Type B pancreatic cell (in vitro differentiated cells): Measurements from ENCODE around the gene TAS1R1. TPM values are rescaled to one million over a fixed set of nuclear protein-coding genes. Genes with fewer than 3 reads are reported as not detected.
"Not testable (repeated sequence)": the region's sequence is repeated elsewhere in the genome, so short reads cannot be mapped to it uniquely, and the experiment has no call there.

ENCODE experiments used
- DNase-seq: peaks from one replicate; pipeline ENCODE4 v3.0.0; 2021; ENCODE audit warnings: mixed read lengths; ENCODE audit not compliant: unreplicated experiment; ENCODE audit errors: extremely low spot score
- H3K27ac Mint-ChIP-seq: 2 replicates; pipeline ENCODE4 v1.8.0; 2021; ENCODE audit warnings: mild to moderate bottlenecking, mixed read lengths
- H3K27me3 Mint-ChIP-seq: 2 replicates; pipeline ENCODE4 v1.8.0; 2021; ENCODE audit warnings: mixed read lengths
- H3K36me3 Mint-ChIP-seq: 2 replicates; pipeline ENCODE4 v1.8.0; 2021; ENCODE audit warnings: mixed read lengths
- H3K4me1 Mint-ChIP-seq: one replicate; pipeline ENCODE4 v1.8.0; 2021; ENCODE audit warnings: mixed read lengths; ENCODE audit not compliant: unreplicated experiment
- H3K4me3 Mint-ChIP-seq: 2 replicates; pipeline ENCODE4 v1.8.0; 2021; ENCODE audit warnings: mild to moderate bottlenecking, mixed read lengths
- H3K9me3 Mint-ChIP-seq: 2 replicates; pipeline ENCODE4 v1.8.0; 2021; ENCODE audit warnings: mixed read lengths
- total RNA-seq: library from RNA; stranded (reverse); gene quantifications from 2 replicates; pipeline ENCODE4 v1.2.1, GENCODE V29; 2021; ENCODE audit warnings: low replicate concordance
- TF ChIP-seq, protein P1 (sequence below): fragments of 200-600 bp; sonication (generic); conservative IDR thresholded peaks from 2 replicates; pipeline ENCODE4 v1.5.0; 2021; ENCODE audit warnings: antibody characterized with exemption, mild to moderate bottlenecking

TAS1R1 gene
- total RNA-seq, 1 donor from 2014 or later, result not detected

DNA sequence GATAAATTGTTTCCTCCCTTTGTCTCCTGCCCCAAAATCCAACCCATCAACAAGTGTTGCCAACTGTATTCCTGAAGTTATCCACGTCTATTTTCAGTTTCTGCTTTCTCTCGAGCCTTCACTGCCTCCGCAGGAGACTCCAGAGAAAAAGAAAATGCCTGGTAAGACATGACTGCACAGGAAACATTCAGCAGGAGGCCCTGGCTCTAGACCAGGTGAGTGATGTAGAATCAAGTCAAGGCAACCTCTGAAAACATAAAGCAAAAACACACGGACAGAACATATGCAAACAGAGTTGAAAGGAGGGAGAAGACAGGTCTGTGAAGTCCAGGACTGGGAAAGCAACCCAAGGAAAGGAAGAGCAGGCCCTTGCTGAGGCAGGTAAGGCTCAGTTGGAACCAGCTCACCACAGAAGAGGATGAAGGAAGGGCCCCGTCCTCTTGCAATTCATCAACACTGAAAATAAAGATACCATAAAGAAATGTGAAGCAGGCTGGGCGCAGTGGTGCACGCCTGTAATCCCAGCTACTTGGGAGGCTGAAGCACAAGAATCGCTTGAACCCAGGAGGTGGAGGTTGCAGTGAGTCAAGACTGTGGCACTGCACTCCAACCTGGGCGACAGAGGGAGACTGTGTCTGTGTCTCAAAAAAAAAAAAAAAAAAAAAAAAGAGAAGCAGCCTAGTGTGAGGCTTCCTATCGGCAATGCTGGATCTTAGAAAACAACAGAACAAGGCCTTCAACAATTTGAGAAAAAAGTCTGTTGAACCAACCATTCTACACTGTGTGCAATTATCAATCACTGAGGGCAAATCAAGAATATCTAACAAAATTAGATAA is 9.6 kb upstream of the TAS1R1 start:
- no peaks in the 10 kb centered on the region for H3K27me3 Mint-ChIP-seq
- no peak overlapping the region for H3K4me3 Mint-ChIP-seq
- H3K36me3 Mint-ChIP-seq, result peaks cover 3% of the 10 kb centered on the region
- TF ChIP-seq, protein P1, sequence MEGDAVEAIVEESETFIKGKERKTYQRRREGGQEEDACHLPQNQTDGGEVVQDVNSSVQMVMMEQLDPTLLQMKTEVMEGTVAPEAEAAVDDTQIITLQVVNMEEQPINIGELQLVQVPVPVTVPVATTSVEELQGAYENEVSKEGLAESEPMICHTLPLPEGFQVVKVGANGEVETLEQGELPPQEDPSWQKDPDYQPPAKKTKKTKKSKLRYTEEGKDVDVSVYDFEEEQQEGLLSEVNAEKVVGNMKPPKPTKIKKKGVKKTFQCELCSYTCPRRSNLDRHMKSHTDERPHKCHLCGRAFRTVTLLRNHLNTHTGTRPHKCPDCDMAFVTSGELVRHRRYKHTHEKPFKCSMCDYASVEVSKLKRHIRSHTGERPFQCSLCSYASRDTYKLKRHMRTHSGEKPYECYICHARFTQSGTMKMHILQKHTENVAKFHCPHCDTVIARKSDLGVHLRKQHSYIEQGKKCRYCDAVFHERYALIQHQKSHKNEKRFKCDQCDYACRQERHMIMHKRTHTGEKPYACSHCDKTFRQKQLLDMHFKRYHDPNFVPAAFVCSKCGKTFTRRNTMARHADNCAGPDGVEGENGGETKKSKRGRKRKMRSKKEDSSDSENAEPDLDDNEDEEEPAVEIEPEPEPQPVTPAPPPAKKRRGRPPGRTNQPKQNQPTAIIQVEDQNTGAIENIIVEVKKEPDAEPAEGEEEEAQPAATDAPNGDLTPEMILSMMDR, result no peak
- no peaks in the 10 kb centered on the region for H3K4me1 Mint-ChIP-seq
- H3K9me3 Mint-ChIP-seq, result no peaks in the 10 kb centered on the region
- DNase-seq, result no peak
- H3K27ac Mint-ChIP-seq, result no peak overlapping the region

DNA sequence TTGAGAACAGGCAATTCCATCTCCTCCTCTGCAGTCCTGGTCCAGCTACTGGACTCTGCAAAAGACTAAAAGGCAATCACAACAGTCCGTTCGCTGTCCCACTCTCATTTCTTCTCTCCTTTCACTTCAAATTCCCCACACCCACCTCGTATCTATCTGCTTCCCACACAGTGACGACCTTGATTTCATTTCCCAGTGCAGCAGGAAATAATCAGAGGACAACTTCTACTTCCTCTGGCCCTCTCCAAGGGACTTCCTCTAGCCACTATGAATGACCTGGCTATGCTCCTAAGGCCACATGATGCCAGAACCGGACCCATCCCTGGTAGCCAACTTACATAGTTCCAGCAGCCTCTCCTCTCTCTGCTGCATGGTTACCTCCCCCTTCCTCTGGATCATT is 8.8 kb upstream of the TAS1R1 start:
- no peak overlapping the region for H3K27ac Mint-ChIP-seq
- H3K27me3 Mint-ChIP-seq, result no peaks in the 10 kb centered on the region
- H3K9me3 Mint-ChIP-seq, result no peaks in the 10 kb centered on the region
- DNase-seq, result no peak
- peaks cover 3% of the 10 kb centered on the region for H3K36me3 Mint-ChIP-seq
- TF ChIP-seq, protein P1, result no peak
- no peak overlapping the region for H3K4me3 Mint-ChIP-seq
- H3K4me1 Mint-ChIP-seq, result no peaks in the 10 kb centered on the region

DNA sequence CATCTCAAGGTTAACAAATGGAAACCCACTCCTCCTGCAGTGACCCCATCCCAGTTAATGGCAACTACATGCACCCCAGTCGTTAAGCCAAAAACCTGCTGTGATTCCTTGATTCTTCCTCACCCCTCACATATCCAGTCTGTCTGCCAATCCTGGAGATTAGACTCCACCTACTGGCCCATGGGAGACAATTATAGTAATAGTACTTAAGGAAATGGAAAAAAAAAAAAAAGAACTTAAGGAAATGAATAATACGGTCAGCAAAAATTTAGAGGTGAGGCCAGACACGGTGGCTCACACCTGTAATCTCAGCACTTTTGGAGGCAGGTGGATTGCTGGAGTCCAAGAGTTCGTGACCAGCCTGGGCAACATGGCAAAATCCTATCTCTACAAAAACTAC is 7.8 kb upstream of the TAS1R1 start:
- peaks cover 3% of the 10 kb centered on the region for H3K36me3 Mint-ChIP-seq
- no peak for DNase-seq
- TF ChIP-seq, protein P1, result no peak
- H3K27ac Mint-ChIP-seq, result no peak overlapping the region
- no peaks in the 10 kb centered on the region for H3K27me3 Mint-ChIP-seq
- no peak overlapping the region for H3K4me3 Mint-ChIP-seq
- H3K9me3 Mint-ChIP-seq, result no peaks in the 10 kb centered on the region
- H3K4me1 Mint-ChIP-seq, result no peaks in the 10 kb centered on the region

DNA sequence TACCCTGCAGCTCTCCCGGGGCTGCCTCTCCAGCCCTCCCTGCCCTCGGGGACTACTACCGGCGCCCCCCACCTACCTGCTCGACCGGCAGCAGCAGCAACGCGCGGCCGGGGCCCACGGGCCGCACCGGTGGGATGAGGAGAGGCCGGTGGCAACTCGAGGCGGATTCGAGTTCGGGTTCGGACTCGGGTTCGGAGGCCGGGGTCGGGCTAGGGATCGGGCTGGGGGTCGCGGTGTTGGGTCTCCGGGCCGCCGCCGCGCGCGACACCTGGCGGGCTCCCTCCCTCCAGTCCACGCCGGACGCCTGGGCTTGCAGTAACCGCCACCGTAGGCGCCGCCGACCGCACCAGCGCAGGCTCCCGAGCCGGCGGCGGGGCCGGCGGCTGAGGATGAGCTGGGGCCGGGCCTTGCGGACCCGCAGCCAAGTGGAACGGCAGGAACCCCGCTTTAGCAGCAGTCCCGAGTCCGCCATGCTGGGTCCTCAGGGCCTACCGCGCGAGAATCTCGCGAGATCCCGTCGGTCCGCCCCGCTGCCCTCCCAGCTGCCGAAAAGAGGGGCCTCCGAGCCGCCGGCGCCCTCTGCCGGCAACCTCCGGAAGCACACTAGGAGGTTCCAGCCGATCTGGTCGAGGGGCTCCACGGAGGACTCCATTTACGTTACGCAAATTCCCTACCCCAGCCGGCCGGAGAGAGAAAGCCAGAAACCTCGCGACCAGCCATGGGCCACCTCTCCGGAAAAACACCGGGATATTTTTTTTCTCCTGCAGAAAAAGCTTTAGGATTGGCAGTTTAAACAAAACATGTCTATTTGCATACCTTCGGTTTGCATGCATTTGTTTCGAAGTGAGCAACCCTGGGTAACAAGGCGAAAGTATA is 838 bp upstream of the TAS1R1 start, which contains the start of gene NOL9:
TSS of gene NOL9 (minus strand) at position 483 of the 876 bp plus-strand sequence. CDS start at position 472, 11 bp downstream.
- Mint-ChIP-seq H3K27me3 (no peaks in the 10 kb centered on the region), H3K27ac (peak within 1 kb of the TSS; percentile 39), H3K4me3 (peak within 1 kb of the TSS; percentile 85), H3K4me1 (peaks cover 4% of the 10 kb centered on the region), H3K36me3 (peaks cover 3% of the 10 kb centered on the region), H3K9me3 (no peaks in the 10 kb centered on the region)
- DNase-seq, result peak; percentile 99
- TF ChIP-seq, protein P1, result peak; percentile 95

DNA sequence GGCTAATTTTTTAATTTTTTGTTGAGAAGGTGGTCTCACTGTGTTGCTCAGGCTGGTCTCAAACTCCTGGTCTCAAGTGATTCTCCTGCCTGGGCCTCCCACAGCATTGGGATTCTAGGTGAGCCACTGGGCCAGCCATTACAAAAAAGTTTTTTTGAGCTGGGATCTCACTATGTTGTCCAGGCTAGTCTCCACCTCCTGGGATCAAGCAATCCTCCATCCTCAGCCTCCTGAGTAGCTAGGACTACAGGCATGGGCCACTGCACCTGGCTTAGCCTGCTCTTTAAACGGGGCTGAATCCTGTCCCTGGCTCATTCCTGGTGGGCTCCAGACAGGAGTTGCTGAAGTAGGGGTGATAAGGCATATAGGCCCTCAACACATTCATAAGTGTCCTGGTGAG is 2.5 kb downstream of the TAS1R1 start:
- Mint-ChIP-seq H3K4me1 (peaks cover 4% of the 10 kb centered on the region), H3K36me3 (no peaks in the 10 kb centered on the region), H3K4me3 (no peak overlapping the region), H3K27me3 (peaks cover 9% of the 10 kb centered on the region), H3K27ac (no peak overlapping the region), H3K9me3 (no peaks in the 10 kb centered on the region)
- no peak for DNase-seq
- TF ChIP-seq, protein P1, result no peak

DNA sequence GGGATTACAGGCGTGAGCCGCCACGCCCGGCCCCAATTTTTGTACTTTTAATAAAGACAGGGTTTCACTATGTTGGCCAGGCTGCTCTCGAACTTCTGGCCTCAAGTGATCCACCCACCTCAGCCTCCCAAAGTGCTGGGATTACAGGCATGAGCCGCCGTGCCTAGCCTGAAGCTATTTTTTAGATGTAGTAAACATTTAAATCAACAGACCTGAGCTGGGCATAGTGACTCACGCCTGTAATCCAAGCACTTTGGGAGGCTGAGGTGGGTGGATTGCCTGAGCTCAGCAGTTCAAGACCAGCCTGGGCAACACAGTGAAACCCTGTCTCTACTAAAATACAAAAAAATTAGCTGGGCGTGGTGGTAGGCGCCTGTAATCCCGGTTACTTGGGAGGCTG is 4.1 kb downstream of the TAS1R1 start:
- not testable (repeated sequence) for H3K27me3 Mint-ChIP-seq

More for the DNA sequence above, 4.1 kb downstream of the TAS1R1 start:
- H3K4me3 Mint-ChIP-seq, DNase-seq, H3K9me3 Mint-ChIP-seq, H3K27ac Mint-ChIP-seq, H3K36me3 Mint-ChIP-seq, H3K4me1 Mint-ChIP-seq: not testable (repeated sequence)
